CD4-positive, alpha-beta T cell (primary cell): ENCODE results near the gene ZNF142. TPM values are rescaled to one million over a fixed set of nuclear protein-coding genes. Genes with fewer than 3 reads are reported as not detected.

ENCODE experiments used
- ATAC-seq: fragments of 200-7000 bp; cut with Tn5 transposase; one replicate; pipeline ENCODE4 v1.10.0; 2022; ENCODE audit warnings: mild to moderate bottlenecking; ENCODE audit not compliant: poor library complexity
- CTCF ChIA-PET: fragments of 350-600 bp; sonication (Branson Sonifier 250); formaldehyde crosslinking; loops from one replicate; lab custom pipeline; 2021; ENCODE audit warnings: antibody characterized with exemption, inconsistent platforms; lab: Charles Lee
- POLR2A ChIA-PET: fragments of 350-600 bp; sonication (Branson Sonifier 250); formaldehyde crosslinking; loops from one replicate; lab custom pipeline; 2021; ENCODE audit warnings: antibody characterized with exemption, inconsistent platforms; lab: Charles Lee
- DNase-seq, 14 experiments: peaks; one replicate each; pipeline ENCODE4 v3.0.0-alpha.2; 2013 to 2020; ENCODE audit warnings: mixed read lengths in 2 of 14
- H3K27ac ChIP-seq, 2 donors: one replicate each; pipeline versions ENCODE4 v1.5.1 to v1.7.0; 2013; ENCODE audit warnings: low read length in 2 of 2, low read depth in 1 of 2, mild to moderate bottlenecking in 1 of 2
- H3K27me3 ChIP-seq, 2 experiments: 1 replicate in 1 of 2; 2 replicates in 1 of 2; pipeline versions ENCODE4 v1.6.1 to v1.7.0; 2013; ENCODE audit warnings: low read length in 2 of 2, control low read depth in 1 of 2, mild to moderate bottlenecking in 1 of 2, moderate library complexity in 1 of 2; ENCODE audit not compliant: insufficient read depth in 2 of 2, control insufficient read depth in 1 of 2
- H3K36me3 ChIP-seq: one replicate; pipeline ENCODE4 v1.6.1; 2013; ENCODE audit warnings: low read length, control low read depth; ENCODE audit not compliant: insufficient read depth
- H3K4me1 ChIP-seq: one replicate; pipeline ENCODE4 v1.6.1; 2013; ENCODE audit warnings: low read length, control low read depth; ENCODE audit not compliant: insufficient read depth
- H3K4me3 ChIP-seq: one replicate; pipeline ENCODE4 v1.5.1; 2013; ENCODE audit warnings: mild to moderate bottlenecking, low read length, moderate library complexity
- H3K9me3 ChIP-seq, 2 experiments: 1 replicate in 1 of 2; 2 replicates in 1 of 2; pipeline versions ENCODE4 v1.6.1 to v1.7.0; 2013; ENCODE audit warnings: low read length in 2 of 2, mild to moderate bottlenecking in 2 of 2, control low read depth in 1 of 2, moderate library complexity in 1 of 2; ENCODE audit not compliant: control insufficient read depth in 1 of 2, insufficient read depth in 1 of 2
- H3K27ac Mint-ChIP-seq: one replicate; pipeline ENCODE4 v1.8.0; 2020; ENCODE audit warnings: mixed read lengths
- H3K27me3 Mint-ChIP-seq: one replicate; pipeline ENCODE4 v1.8.0; 2021; ENCODE audit warnings: mixed read lengths
- H3K36me3 Mint-ChIP-seq: one replicate; pipeline ENCODE4 v1.8.0; 2021; ENCODE audit warnings: low read depth, mixed read lengths
- H3K4me1 Mint-ChIP-seq: one replicate; pipeline ENCODE4 v1.8.0; 2021; ENCODE audit warnings: low read depth, mixed read lengths
- H3K4me3 Mint-ChIP-seq: one replicate; pipeline ENCODE4 v1.8.0; 2020; ENCODE audit warnings: mild to moderate bottlenecking, mixed read lengths
- H3K9me3 Mint-ChIP-seq: one replicate; pipeline ENCODE4 v1.8.0; 2020; ENCODE audit warnings: mixed read lengths
- intact Hi-C, 2 experiments: fragments of 100-400 bp; cut with DNase I in 1 of 2; cut with micrococcal nuclease in 1 of 2; formaldehyde crosslinking; loops; one replicate each; pipeline versions ENCODE4 v1.15.1 to v1.9.0; 2023 to 2025; cut with DNase I, micrococcal nuclease
- total RNA-seq, 174 experiments: library from RNA in 2 of 174; stranded (reverse) in 2 of 174; gene quantifications; one replicate each; pipeline ENCODE4 v1.2.3 and lab custom pipeline; 2021 to 2026
- TF ChIP-seq, protein P1 (sequence below): fragments of 200-600 bp; IDR thresholded peaks from one replicate; pipeline ENCODE4 v1.8.0; 2022; ENCODE audit warnings: antibody characterized with exemption, mild to moderate bottlenecking

Gene ZNF142
- total RNA-seq, 2 experiments from 2014 or later, result 40.3 to 44.2 TPM

DNA sequence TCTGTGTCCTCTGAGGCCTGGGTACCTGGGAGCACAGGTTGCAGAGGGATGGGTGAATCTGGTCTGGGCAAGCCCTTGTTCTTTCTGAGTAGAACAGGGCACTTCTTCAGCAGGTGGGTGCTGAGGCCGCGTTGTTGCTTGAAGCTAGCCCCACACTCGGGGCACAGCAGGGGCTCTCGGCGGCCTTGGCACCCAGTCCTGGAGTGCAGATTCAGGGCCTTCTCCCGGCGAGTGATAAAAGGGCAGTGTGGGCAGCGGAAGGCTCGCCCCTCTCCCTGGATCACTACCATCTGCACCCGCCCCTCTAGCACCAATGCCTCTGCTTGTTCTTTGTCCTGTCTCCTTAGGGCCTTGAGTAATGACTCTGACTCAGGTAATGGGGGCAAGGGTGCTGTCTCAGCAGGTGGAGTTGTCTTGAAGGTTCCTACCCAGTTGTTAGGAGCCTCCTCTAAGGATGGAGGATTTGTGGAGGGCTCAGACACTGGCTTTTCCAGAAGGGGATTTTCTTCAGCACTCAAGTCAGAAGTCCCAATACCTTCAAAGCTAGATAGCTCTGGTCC, 15.6 kb downstream of the ZNF142 start:
- TF ChIP-seq, protein P1, sequence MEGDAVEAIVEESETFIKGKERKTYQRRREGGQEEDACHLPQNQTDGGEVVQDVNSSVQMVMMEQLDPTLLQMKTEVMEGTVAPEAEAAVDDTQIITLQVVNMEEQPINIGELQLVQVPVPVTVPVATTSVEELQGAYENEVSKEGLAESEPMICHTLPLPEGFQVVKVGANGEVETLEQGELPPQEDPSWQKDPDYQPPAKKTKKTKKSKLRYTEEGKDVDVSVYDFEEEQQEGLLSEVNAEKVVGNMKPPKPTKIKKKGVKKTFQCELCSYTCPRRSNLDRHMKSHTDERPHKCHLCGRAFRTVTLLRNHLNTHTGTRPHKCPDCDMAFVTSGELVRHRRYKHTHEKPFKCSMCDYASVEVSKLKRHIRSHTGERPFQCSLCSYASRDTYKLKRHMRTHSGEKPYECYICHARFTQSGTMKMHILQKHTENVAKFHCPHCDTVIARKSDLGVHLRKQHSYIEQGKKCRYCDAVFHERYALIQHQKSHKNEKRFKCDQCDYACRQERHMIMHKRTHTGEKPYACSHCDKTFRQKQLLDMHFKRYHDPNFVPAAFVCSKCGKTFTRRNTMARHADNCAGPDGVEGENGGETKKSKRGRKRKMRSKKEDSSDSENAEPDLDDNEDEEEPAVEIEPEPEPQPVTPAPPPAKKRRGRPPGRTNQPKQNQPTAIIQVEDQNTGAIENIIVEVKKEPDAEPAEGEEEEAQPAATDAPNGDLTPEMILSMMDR, result no peak
- peaks cover 85% of the 10 kb centered on the region for H3K36me3 ChIP-seq
- H3K27ac Mint-ChIP-seq, result no peak overlapping the region
- ATAC-seq, result no peak
- no peaks in the 10 kb centered on the region for H3K9me3 Mint-ChIP-seq
- H3K4me3 ChIP-seq, result no peak overlapping the region
- DNase-seq, result no peak
- H3K36me3 Mint-ChIP-seq, result peaks cover 78% of the 10 kb centered on the region
- ChIA-PET POLR2A (no interaction called here), CTCF (no interaction called here)
- no peak overlapping the region for H3K27ac ChIP-seq
- H3K27me3 Mint-ChIP-seq, result no peaks in the 10 kb centered on the region
- no peak overlapping the region for H3K4me3 Mint-ChIP-seq
- H3K9me3 ChIP-seq, result no peaks in the 10 kb centered on the region
- intact Hi-C loops, result loop anchor here in 1 of 2 experiments (10.0 kb wide), 1 partner anchor 359 kb away; no protein-coding TSS in a partner anchor
- H3K4me1 ChIP-seq, result peaks cover 8% of the 10 kb centered on the region
- H3K4me1 Mint-ChIP-seq, result peaks cover 6% of the 10 kb centered on the region
- no peaks in the 10 kb centered on the region for H3K27me3 ChIP-seq

DNA sequence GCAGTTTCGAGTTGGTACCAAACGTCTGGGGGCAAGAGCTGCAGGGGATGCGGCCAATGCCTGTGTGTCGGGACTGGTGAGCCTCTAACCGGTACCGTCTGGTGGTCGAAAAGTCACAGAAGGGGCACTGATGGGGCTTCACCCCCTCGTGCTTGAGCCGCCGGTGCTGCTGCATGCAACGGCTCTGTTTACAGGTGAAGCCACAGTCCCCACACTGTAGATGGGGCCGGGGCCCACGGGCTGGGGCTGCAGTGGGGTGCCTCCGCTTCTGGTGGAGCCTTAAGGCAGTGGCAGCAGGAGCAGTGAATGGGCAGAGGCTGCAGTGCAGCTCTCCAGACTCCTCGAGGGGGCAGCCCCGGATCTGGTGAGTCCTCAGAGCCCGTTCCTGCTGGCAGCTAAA, 16.6 kb downstream of the ZNF142 start:
- Mint-ChIP-seq H3K27me3 (no peaks in the 10 kb centered on the region), H3K36me3 (peaks cover 78% of the 10 kb centered on the region), H3K4me3 (no peak overlapping the region), H3K4me1 (no peaks in the 10 kb centered on the region), H3K27ac (no peak overlapping the region), H3K9me3 (no peaks in the 10 kb centered on the region)
- Histone ChIP-seq H3K27me3 (no peaks in the 10 kb centered on the region), H3K4me3 (no peak overlapping the region), H3K36me3 (peaks cover 85% of the 10 kb centered on the region), H3K9me3 (no peaks in the 10 kb centered on the region), H3K4me1 (no peaks in the 10 kb centered on the region), H3K27ac (no peak overlapping the region)
- intact Hi-C loops, result loop anchor here in 1 of 2 experiments (10.0 kb wide), 1 partner anchor 358 kb away; no protein-coding TSS in a partner anchor
- DNase-seq (no peak), ATAC-seq (no peak)
- TF ChIP-seq, protein P1, result no peak
- ChIA-PET CTCF (no interaction called here), POLR2A (no interaction called here)

DNA sequence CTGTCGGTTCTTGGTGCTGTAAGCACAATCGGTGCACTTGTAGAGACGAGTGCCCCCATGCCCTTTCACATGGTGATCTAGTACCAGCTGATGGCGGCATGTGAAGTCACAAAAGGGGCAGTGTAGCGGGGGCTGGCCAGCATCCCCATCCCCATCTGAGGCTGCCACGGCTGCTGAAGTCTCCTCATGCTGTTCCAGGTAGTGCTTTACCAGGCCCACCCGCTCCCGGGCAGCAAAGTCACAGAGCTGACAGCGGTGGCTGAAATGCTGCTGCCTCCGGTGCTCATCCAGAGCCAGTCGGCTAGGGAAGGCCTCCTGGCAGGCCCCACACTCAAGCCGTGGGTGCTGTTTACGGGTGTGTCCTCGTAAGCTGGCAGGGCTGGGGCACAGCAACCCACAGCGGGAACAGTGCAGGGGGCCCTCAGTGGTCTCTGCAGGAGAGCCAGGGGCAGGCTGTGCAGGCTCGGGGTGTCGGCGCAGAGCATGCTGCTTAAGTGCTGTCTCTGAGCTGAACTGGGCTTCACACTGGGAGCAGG, 17.2 kb downstream of the ZNF142 start:
- ATAC-seq (no peak), DNase-seq (no peak)
- intact Hi-C loops, result loop anchor here in 1 of 2 experiments (10.0 kb wide), 1 partner anchor 357 kb away; no protein-coding TSS in a partner anchor
- H3K4me3 Mint-ChIP-seq, result no peak overlapping the region
- CTCF ChIA-PET, result no interaction called here
- H3K36me3 Mint-ChIP-seq, result peaks cover 79% of the 10 kb centered on the region
- Histone ChIP-seq H3K4me3 (no peak overlapping the region), H3K4me1 (no peaks in the 10 kb centered on the region), H3K36me3 (peaks cover 86% of the 10 kb centered on the region), H3K27ac (no peak overlapping the region), H3K27me3 (no peaks in the 10 kb centered on the region), H3K9me3 (no peaks in the 10 kb centered on the region)
- POLR2A ChIA-PET, result no interaction called here
- no peaks in the 10 kb centered on the region for H3K9me3 Mint-ChIP-seq
- no peak overlapping the region for H3K27ac Mint-ChIP-seq
- no peaks in the 10 kb centered on the region for H3K4me1 Mint-ChIP-seq
- TF ChIP-seq, protein P1, result no peak
- H3K27me3 Mint-ChIP-seq, result no peaks in the 10 kb centered on the region
